Large intestine (tissue), 3 donors: ENCODE results near the gene HILPDA. TPM values are rescaled to one million over a fixed set of nuclear protein-coding genes. Genes with fewer than 3 reads are reported as not detected.

Experiments used
- DNase-seq, 2 donors: peaks; one replicate each; pipeline versions ENCODE4 v3.0.0 to v3.0.0-alpha.2; 2013
- H3K27ac ChIP-seq: one replicate; pipeline ENCODE4 v1.5.1; 2013; ENCODE audit warnings: low read length
- H3K27me3 ChIP-seq: 2 replicates; pipeline ENCODE4 v1.6.1; 2013; ENCODE audit warnings: low read length; ENCODE audit not compliant: control insufficient read depth, insufficient read depth
- H3K36me3 ChIP-seq: 2 replicates; pipeline ENCODE4 v1.6.1; 2013; ENCODE audit warnings: low read length; ENCODE audit not compliant: control insufficient read depth, insufficient read depth
- H3K4me1 ChIP-seq: one replicate; pipeline ENCODE4 v1.6.1; 2013; ENCODE audit warnings: low read length; ENCODE audit not compliant: control insufficient read depth, insufficient read depth
- H3K4me3 ChIP-seq: one replicate; pipeline ENCODE4 v1.5.1; 2013; ENCODE audit warnings: low read length
- H3K9me3 ChIP-seq: one replicate; pipeline ENCODE4 v1.6.1; 2013; ENCODE audit warnings: mild to moderate bottlenecking, low read depth, low read length, moderate library complexity; ENCODE audit not compliant: control insufficient read depth
- WGBS: methylation state at CpG from one replicate; pipeline ENCODE4 v1.1.5; 2013; ENCODE audit warnings: low lambda C conversion rate; ENCODE audit not compliant: insufficient coverage; 5-methylcytosine and 5-hydroxymethylcytosine counted together
- polyA plus RNA-seq: library from polyadenylated mRNA; unstranded; fragments of 120-200 nt; gene quantifications from one replicate; pipeline ENCODE4 v1.2.1, GENCODE V29; 2013

HILPDA gene
- polyA plus RNA-seq, 1 donor: 17.3 TPM

- Histone ChIP-seq H3K4me1 (peaks cover 3% of the 10 kb centered on the region), H3K4me3 (no peak overlapping the region), H3K36me3 (no peaks in the 10 kb centered on the region), H3K27me3 (peaks cover 2% of the 10 kb centered on the region), H3K9me3 (no peaks in the 10 kb centered on the region), H3K27ac (no peak overlapping the region)
- WGBS: no CpG with 5 or more reads among the region's 4 CpGs
- no peak for DNase-seq
Measured at GRCh38 chr7:128415217-128415785, 40.4 kb upstream of the HILPDA start.

DNA sequence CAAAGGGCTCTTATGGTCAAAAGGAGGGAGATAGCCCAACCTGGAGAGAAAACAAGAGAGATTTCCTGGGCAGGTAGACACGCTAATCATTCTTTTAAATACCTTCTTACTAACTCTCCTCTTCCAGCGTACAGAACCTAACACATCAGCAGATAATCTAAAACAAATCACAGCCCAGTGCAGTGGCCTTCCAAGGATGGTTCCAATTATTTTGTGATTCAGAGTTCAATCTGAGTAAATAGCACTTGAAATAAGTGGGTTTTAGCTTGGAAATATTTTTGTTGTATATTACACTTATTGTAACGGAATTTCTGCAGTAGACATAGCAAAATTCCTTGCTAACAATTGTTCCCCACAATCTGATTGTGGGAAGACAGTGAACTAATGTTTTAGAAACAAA lies 38.6 kb upstream of the HILPDA start:
- Histone ChIP-seq H3K9me3 (no peaks in the 10 kb centered on the region), H3K36me3 (no peaks in the 10 kb centered on the region), H3K4me3 (no peak overlapping the region), H3K27ac (no peak overlapping the region), H3K27me3 (peaks cover 2% of the 10 kb centered on the region), H3K4me1 (peaks cover 3% of the 10 kb centered on the region)
- DNase-seq: no peak
- WGBS: no CpG with 5 or more reads among the region's 3 CpGs

DNA sequence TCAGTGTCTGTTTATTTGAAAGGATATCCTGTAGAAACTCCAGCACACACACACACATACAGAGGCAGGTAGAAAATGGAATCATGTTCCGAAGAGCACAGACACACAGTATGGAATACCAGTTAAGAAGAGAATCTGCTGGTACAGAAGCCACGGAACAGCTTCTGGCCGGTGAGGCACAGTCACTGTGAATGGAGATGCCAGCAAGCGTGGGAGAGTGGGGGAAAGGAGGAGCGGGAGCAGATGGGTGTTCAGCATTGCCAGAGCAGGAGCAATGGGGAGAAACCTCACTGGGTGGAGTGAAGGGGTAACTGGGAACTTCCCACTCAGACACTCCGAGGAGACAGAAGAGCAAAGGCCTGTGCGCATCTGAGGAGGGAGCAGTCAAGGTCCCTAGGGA lies 36.4 kb upstream of the HILPDA start:
- DNase-seq: no peak
- peaks cover 2% of the 10 kb centered on the region for H3K27me3 ChIP-seq
- peaks cover 3% of the 10 kb centered on the region for H3K4me1 ChIP-seq
- no peaks in the 10 kb centered on the region for H3K36me3 ChIP-seq
- H3K4me3 ChIP-seq: no peak overlapping the region
- H3K9me3 ChIP-seq: no peaks in the 10 kb centered on the region
- H3K27ac ChIP-seq: no peak overlapping the region
- WGBS: no CpG with 5 or more reads among the region's 7 CpGs

DNA sequence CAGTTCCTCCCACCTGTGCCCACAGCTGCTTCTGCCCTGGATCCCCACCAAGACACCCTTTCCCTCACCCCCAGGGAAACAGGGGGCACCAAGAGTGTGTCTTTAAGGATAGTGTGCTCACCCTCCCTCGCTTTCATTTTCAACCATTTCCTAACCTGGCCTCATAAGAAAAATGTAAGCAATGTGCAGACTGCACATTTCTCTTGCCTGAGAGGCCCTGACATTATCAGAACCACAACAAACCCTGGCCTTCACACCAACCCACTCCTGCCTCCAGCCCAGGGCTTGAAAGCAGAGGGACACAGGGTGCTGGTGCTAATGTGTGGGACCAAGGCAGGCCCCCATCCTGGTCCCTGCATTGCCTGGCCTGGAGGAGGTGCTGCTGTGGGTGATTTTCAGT lies 34.9 kb upstream of the HILPDA start:
- H3K4me1 ChIP-seq: peaks cover 3% of the 10 kb centered on the region
- H3K27me3 ChIP-seq: no peaks in the 10 kb centered on the region
- DNase-seq: no peak
- no peaks in the 10 kb centered on the region for H3K36me3 ChIP-seq
- no peak overlapping the region for H3K27ac ChIP-seq
- H3K9me3 ChIP-seq: no peaks in the 10 kb centered on the region
- WGBS: no CpG with 5 or more reads among the region's 1 CpG
- no peak overlapping the region for H3K4me3 ChIP-seq

GRCh38 chr7:128421384-128421783 lies 34.3 kb upstream of the HILPDA start:
- no CpG with 5 or more reads among the region's 1 CpG for WGBS
- Histone ChIP-seq H3K4me1 (peaks cover 5% of the 10 kb centered on the region), H3K36me3 (no peaks in the 10 kb centered on the region)

DNA sequence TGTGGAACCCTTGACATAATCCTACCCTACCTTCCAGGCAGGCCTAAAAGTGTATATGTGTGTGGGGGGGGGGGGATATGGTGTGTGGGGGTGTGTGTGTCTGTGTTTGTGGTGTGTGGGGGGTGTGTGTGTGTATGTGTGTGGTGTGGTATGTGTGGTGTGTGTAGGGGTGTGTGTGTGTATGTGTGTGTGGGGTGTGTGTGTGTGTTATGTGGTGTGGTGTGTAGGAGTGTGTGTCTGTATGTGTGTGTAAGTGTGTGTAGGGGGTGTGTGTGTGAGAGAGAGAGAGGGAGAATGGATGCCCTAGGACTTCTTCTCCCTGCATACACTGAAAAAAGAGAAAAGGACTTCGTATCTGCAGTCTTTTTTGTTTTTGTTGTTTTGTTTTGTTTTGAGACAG lies 33.6 kb upstream of the HILPDA start:
- Histone ChIP-seq H3K27ac (no peak overlapping the region), H3K9me3 (no peaks in the 10 kb centered on the region), H3K36me3 (no peaks in the 10 kb centered on the region), H3K27me3 (no peaks in the 10 kb centered on the region), H3K4me1 (peaks cover 5% of the 10 kb centered on the region), H3K4me3 (no peak overlapping the region)
- no peak for DNase-seq
- WGBS: no CpG with 5 or more reads among the region's 1 CpG

More at GRCh38 chr7:128421384-128421783, 34.3 kb upstream of the HILPDA start:
- Histone ChIP-seq H3K27me3 (no peaks in the 10 kb centered on the region), H3K9me3 (no peaks in the 10 kb centered on the region), H3K4me3 (no peak overlapping the region), H3K27ac (no peak overlapping the region)
- DNase-seq: no peak

DNA sequence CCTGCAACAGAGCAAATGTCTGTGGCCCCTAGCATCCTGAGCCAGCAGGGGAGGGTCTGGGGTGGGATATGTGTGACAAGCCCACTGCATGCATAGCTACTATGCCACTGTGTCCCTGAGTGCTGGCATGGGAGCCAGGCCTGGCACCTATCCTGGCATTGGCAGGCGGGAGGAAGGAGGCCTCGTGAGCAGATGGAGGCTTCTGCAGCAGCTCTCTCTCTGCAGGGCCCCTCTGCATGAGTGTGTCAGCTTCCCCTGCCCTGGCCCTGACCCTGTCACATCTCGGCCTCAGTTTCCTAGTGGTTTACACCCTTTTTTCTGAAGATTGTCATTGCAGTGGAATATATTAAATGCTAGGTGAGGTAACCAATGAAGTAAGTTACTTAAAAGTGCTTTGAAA lies 32.8 kb upstream of the HILPDA start:
- Histone ChIP-seq H3K27me3 (no peaks in the 10 kb centered on the region), H3K36me3 (no peaks in the 10 kb centered on the region), H3K27ac (no peak overlapping the region), H3K4me1 (peaks cover 5% of the 10 kb centered on the region), H3K9me3 (no peaks in the 10 kb centered on the region), H3K4me3 (no peak overlapping the region)
- no peak for DNase-seq
- WGBS: no CpG with 5 or more reads among the region's 3 CpGs

GRCh38 chr7:128424686-128425275 lies 30.9 kb upstream of the HILPDA start:
- Histone ChIP-seq H3K36me3 (no peaks in the 10 kb centered on the region), H3K9me3 (no peaks in the 10 kb centered on the region), H3K4me1 (peaks cover 5% of the 10 kb centered on the region), H3K4me3 (no peak overlapping the region), H3K27me3 (no peaks in the 10 kb centered on the region), H3K27ac (no peak overlapping the region)
- no peak for DNase-seq
- WGBS: no CpG with 5 or more reads among the region's 1 CpG

GRCh38 chr7:128425850-128426249 lies 29.8 kb upstream of the HILPDA start:
- no CpG with 5 or more reads among the region's 4 CpGs for WGBS

GRCh38 chr7:128427289-128427891 lies 28.3 kb upstream of the HILPDA start:
- WGBS: no CpG with 5 or more reads among the region's 7 CpGs
- DNase-seq: peak; percentile 43 to 46
- H3K9me3 ChIP-seq: no peaks in the 10 kb centered on the region
- no peaks in the 10 kb centered on the region for H3K36me3 ChIP-seq
- peaks cover 2% of the 10 kb centered on the region for H3K4me1 ChIP-seq
- no peaks in the 10 kb centered on the region for H3K27me3 ChIP-seq
- H3K4me3 ChIP-seq: no peak overlapping the region
- no peak overlapping the region for H3K27ac ChIP-seq

More at GRCh38 chr7:128425850-128426249, 29.8 kb upstream of the HILPDA start:
- no peak overlapping the region for H3K4me3 ChIP-seq
- H3K27ac ChIP-seq: no peak overlapping the region
- H3K27me3 ChIP-seq: no peaks in the 10 kb centered on the region
- H3K9me3 ChIP-seq: no peaks in the 10 kb centered on the region
- H3K4me1 ChIP-seq: peaks cover 5% of the 10 kb centered on the region
- peak; percentile 49 to 54 for DNase-seq
- H3K36me3 ChIP-seq: no peaks in the 10 kb centered on the region

GRCh38 chr7:128430207-128430606 lies 25.5 kb upstream of the HILPDA start:
- Histone ChIP-seq H3K27me3 (no peaks in the 10 kb centered on the region), H3K4me3 (no peak overlapping the region), H3K9me3 (no peaks in the 10 kb centered on the region), H3K4me1 (peaks cover 2% of the 10 kb centered on the region), H3K27ac (no peak overlapping the region), H3K36me3 (no peaks in the 10 kb centered on the region)
- no peak for DNase-seq
- WGBS: no CpG with 5 or more reads among the region's 3 CpGs
